HepG2 (cell line): ENCODE results near the gene GALP. TPM values are rescaled to one million over a fixed set of nuclear protein-coding genes. Genes with fewer than 3 reads are reported as not detected.

ENCODE experiments used
- ARID4A ChIP-seq: sonication (generic); formaldehyde crosslinking; IDR thresholded peaks from 2 replicates; pipeline ENCODE4 v1.5.0; 2020; ENCODE audit warnings: mild to moderate bottlenecking, missing genetic modification reagents, borderline replicate concordance
- ASH2L ChIP-seq: fragments of 300-600, 200-600 bp; sonication (generic); IDR thresholded peaks from 2 replicates; pipeline ENCODE4 v1.7.0; 2017; ENCODE audit warnings: low read depth, mild to moderate bottlenecking, moderate library complexity, mixed read lengths, low read length; ENCODE audit not compliant: insufficient read length
- HDAC6 ChIP-seq: fragments of 200-600 bp; sonication (generic); IDR thresholded peaks from 2 replicates; pipeline ENCODE4 v1.7.0; 2017; ENCODE audit warnings: mild to moderate bottlenecking, antibody characterized with exemption, low read length, low read depth
- IKZF1 ChIP-seq: fragments of 450-650 bp; IDR thresholded peaks from 2 replicates; pipeline ENCODE4 v1.7.1; 2016
- KDM5A ChIP-seq: fragments of 200-600 bp; sonication (generic); IDR thresholded peaks from 2 replicates; pipeline ENCODE4 v1.7.0; 2018; ENCODE audit warnings: antibody characterized with exemption, mild to moderate bottlenecking, low read length, borderline replicate concordance
- KLF16 ChIP-seq, 2 experiments: sonication (generic) in 1 of 2; formaldehyde crosslinking in 1 of 2; IDR thresholded peaks; 2 replicates each; pipeline versions ENCODE4 v1.6.1 to v1.8.0; 2016 to 2023; ENCODE audit warnings: missing genetic modification reagents in 2 of 2, missing compliant biosample characterization in 1 of 2
- MATR3 ChIP-seq: sonication (generic); formaldehyde crosslinking; IDR thresholded peaks from 2 replicates; pipeline ENCODE4 v1.4.0; 2020; ENCODE audit warnings: missing genetic modification reagents
- MTA3 ChIP-seq: sonication (generic); formaldehyde crosslinking; IDR thresholded peaks from 2 replicates; pipeline ENCODE4 v1.4.0; 2020; ENCODE audit warnings: missing genetic modification reagents
- NCOA5 ChIP-seq: sonication (generic); formaldehyde crosslinking; IDR thresholded peaks from 2 replicates; pipeline ENCODE4 v1.4.0; 2020; ENCODE audit warnings: missing genetic modification reagents
- NFE2 ChIP-seq: sonication (generic); formaldehyde crosslinking; IDR thresholded peaks from 2 replicates; pipeline ENCODE4 v1.4.0; 2020; ENCODE audit warnings: missing genetic modification reagents
- NFIB ChIP-seq: sonication (generic); formaldehyde crosslinking; IDR thresholded peaks from 2 replicates; pipeline ENCODE4 v1.9.0; 2021; ENCODE audit warnings: missing genetic modification reagents, mild to moderate bottlenecking, borderline replicate concordance
- NR3C1 ChIP-seq: sonication (generic); formaldehyde crosslinking; IDR thresholded peaks from 2 replicates; pipeline ENCODE4 v1.4.0; 2020; ENCODE audit warnings: missing genetic modification reagents
- REXO4 ChIP-seq: sonication (generic); formaldehyde crosslinking; IDR thresholded peaks from 2 replicates; pipeline ENCODE4 v1.8.0; 2022; ENCODE audit warnings: missing genetic modification reagents, mild to moderate bottlenecking, borderline replicate concordance
- RFXANK ChIP-seq: IDR thresholded peaks from 2 replicates; pipeline ENCODE4 v1.6.1; 2016
- TAF1 ChIP-seq: sonication (generic); formaldehyde crosslinking; IDR thresholded peaks from 2 replicates; pipeline ENCODE4 v1.4.0; 2020; ENCODE audit warnings: missing genetic modification reagents
- ZKSCAN5 ChIP-seq: sonication (generic); formaldehyde crosslinking; IDR thresholded peaks from 2 replicates; pipeline ENCODE4 v1.5.1; 2020; ENCODE audit warnings: mild to moderate bottlenecking, missing genetic modification reagents
- ZNF331 ChIP-seq: sonication (generic); formaldehyde crosslinking; IDR thresholded peaks from 2 replicates; pipeline ENCODE4 v1.4.0; 2020; ENCODE audit warnings: missing genetic modification reagents
- ZNF878 ChIP-seq: sonication (generic); formaldehyde crosslinking; IDR thresholded peaks from 2 replicates; pipeline ENCODE4 v1.8.1; 2023; ENCODE audit warnings: mild to moderate bottlenecking, missing genetic modification reagents, moderate library complexity
- polyA plus RNA-seq, 8 experiments: library from polyadenylated mRNA; depleted of rRNA in 3 of 8; stranded (reverse) in 7 of 8; unstranded in 1 of 8; fragments of >200 nt; fragmentation: Illumina TruSeq in 4 of 8; extraction: Trizol in 4 of 8; gene quantifications; 2 replicates each; pipeline versions ENCODE4 v1.2.1 to v1.2.3, GENCODE V29; 2011 to 2016; ENCODE audit warnings: low read depth in 4 of 8, missing spikeins in 1 of 8, mixed read lengths in 1 of 8; ENCODE audit not compliant: insufficient read depth in 1 of 8
- total RNA-seq, 5 experiments: library from RNA; depleted of rRNA; stranded (reverse); fragments of >200 nt; fragmentation: Illumina TruSeq; extraction: Trizol; gene quantifications; 2 replicates each; pipeline ENCODE4 v1.2.3, GENCODE V29; 2016; ENCODE audit warnings: low read depth in 1 of 5
- TF ChIP-seq, protein P1 (sequence below): sonication (generic); formaldehyde crosslinking; IDR thresholded peaks from 2 replicates; pipeline ENCODE4 v1.8.0; 2022; ENCODE audit warnings: low read depth, missing genetic modification reagents
- TF ChIP-seq, protein P2 (sequence below): sonication (generic); formaldehyde crosslinking; IDR thresholded peaks from 2 replicates; pipeline ENCODE4 v1.4.0; 2020; ENCODE audit warnings: missing genetic modification reagents, mild to moderate bottlenecking, borderline replicate concordance
- TF ChIP-seq, protein P3 (sequence below): sonication (generic); formaldehyde crosslinking; conservative IDR thresholded peaks from 2 replicates; pipeline ENCODE4 v1.8.0; 2022; ENCODE audit warnings: missing genetic modification reagents

The GALP gene
- total and polyA plus RNA-seq, 2 of the 13 experiments (the other 11 are each of a cell fraction or from before 2014, with no cell fraction given), result not detected

DNA sequence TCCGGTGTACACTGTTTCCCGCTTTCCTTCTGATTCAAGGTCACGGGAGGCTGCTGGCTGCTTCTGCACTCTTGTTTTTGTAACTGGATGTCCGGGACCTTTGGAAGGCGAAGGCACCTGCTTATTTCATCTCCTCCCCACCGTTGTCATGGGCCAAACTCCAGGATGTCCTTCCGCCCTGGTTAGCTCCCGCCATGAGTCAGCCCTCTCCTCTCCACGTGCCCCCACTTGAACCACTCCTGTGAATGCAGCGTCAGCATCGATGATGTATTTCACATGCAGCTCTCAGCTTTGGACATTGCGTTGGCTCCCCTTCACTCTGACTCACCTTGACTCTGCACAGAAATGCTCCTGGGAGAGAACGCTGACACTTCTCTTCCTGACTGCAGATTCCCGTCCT, 5.5 kb upstream of the GALP start (continued):
- TF ChIP-seq ARID4A (CRISPR knock-in tag) (peak; percentile 57; the same call in 1 of the 2 replicates), NCOA5 (CRISPR knock-in tag) (no peak), MATR3 (CRISPR knock-in tag) (no peak), ZNF878 (CRISPR knock-in tag) (peak; percentile 56; the same call in 1 of the 2 replicates), NR3C1 (CRISPR knock-in tag) (no peak), TAF1 (peak; percentile 27; the same call in 1 of the 2 replicates), KDM5A (no peak), NFIB (CRISPR knock-in tag) (no peak), HDAC6 (no peak), RFXANK (no peak), ASH2L (no peak), KLF16 (CRISPR knock-in tag; IDR thresholded peaks at IDR 0.05) (peak in 1 of 2 experiments; percentile 67; a peak in 1 of 4 replicates), ZKSCAN5 (CRISPR knock-in tag) (no peak; the same call in 1 of the 2 replicates), ZNF331 (CRISPR knock-in tag) (peak; percentile 50; the same call in 1 of the 2 replicates), MTA3 (no peak), REXO4 (CRISPR knock-in tag) (no peak), IKZF1 (no peak), NFE2 (no peak)
- TF ChIP-seq, protein P1, sequence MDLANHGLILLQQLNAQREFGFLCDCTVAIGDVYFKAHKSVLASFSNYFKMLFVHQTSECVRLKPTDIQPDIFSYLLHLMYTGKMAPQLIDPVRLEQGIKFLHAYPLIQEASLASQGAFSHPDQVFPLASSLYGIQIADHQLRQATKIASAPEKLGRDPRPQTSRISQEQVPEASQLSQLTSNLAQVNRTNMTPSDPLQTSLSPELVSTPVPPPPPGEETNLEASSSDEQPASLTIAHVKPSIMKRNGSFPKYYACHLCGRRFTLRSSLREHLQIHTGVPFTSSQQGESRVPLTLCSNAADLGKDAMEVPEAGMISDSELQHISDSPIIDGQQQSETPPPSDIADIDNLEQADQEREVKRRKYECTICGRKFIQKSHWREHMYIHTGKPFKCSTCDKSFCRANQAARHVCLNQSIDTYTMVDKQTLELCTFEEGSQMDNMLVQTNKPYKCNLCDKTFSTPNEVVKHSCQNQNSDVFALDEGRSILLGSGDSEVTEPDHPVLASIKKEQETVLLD (CRISPR knock-in tag), result no peak
- TF ChIP-seq, protein P2, sequence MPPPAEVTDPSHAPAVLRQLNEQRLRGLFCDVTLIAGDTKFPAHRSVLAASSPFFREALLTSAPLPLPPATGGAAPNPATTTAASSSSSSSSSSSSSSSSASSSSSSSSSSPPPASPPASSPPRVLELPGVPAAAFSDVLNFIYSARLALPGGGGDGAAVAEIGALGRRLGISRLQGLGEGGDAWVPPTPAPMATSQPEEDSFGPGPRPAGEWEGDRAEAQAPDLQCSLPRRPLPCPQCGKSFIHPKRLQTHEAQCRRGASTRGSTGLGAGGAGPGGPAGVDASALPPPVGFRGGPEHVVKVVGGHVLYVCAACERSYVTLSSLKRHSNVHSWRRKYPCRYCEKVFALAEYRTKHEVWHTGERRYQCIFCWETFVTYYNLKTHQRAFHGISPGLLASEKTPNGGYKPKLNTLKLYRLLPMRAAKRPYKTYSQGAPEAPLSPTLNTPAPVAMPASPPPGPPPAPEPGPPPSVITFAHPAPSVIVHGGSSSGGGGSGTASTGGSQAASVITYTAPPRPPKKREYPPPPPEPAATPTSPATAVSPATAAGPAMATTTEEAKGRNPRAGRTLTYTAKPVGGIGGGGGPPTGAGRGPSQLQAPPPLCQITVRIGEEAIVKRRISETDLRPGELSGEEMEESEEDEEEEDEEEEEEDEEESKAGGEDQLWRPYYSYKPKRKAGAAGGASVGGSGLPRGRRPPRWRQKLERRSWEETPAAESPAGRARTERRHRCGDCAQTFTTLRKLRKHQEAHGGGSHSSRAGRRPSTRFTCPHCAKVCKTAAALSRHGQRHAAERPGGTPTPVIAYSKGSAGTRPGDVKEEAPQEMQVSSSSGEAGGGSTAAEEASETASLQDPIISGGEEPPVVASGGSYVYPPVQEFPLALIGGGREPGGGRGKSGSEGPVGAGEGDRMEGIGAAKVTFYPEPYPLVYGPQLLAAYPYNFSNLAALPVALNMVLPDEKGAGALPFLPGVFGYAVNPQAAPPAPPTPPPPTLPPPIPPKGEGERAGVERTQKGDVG, result 0 out of 2 replicates have a peak, but pooled peaks have one; percentile 31
- TF ChIP-seq, protein P3, sequence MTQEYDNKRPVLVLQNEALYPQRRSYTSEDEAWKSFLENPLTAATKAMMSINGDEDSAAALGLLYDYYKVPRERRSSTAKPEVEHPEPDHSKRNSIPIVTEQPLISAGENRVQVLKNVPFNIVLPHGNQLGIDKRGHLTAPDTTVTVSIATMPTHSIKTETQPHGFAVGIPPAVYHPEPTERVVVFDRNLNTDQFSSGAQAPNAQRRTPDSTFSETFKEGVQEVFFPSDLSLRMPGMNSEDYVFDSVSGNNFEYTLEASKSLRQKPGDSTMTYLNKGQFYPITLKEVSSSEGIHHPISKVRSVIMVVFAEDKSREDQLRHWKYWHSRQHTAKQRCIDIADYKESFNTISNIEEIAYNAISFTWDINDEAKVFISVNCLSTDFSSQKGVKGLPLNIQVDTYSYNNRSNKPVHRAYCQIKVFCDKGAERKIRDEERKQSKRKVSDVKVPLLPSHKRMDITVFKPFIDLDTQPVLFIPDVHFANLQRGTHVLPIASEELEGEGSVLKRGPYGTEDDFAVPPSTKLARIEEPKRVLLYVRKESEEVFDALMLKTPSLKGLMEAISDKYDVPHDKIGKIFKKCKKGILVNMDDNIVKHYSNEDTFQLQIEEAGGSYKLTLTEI (CRISPR knock-in tag), result no peak
